IPS-NIHi11 (cell line): Measurements from ENCODE around the gene RSBN1L.
A peak's percentile ranks its signal among the peaks of the same experiment; 100 is the strongest.

ENCODE experiments used
- DNase-seq: peaks from one replicate; pipeline ENCODE4 v3.0.0; 2012; ENCODE audit warnings: mixed read lengths, low spot score

Gene RSBN1L

GRCh38 chr7:77731716-77732115 lies 35.5 kb downstream of the RSBN1L start:
- no peak for DNase-seq

DNA sequence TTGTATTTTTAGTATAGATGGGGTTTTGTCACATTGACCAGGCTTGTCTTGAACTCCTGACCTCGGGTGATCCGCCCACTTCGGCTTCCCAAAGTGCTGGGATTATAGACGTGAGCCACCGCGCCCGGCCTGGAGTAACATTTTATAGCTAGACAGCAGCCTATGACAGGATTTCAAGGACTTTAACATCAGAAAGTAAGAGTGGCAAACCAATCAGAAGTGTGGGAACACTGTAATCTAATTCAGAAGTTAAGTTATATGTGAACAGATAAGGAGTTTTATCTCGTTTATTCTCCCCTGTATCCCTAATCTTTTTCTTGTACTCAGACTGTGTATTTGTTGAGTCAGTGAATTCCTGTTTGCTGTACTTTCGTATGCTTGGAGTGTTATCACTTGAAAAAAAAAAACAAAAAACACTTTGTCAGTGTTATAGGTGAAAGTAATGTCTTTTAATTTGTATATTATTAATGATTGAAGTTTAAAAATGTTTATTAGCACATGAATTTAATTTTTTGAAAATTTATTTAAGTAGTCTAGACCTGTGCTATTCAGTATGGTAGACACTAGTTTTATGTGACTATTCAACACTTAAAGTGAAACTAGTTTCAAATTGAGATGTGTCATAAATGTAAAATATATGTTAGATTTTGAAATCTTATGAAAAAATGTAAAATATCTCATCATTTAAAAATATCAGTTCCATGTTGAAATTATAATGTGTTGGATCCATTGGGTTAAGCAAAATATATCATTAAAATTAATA lies 38.6 kb downstream of the RSBN1L start:
- DNase-seq = no peak

DNA sequence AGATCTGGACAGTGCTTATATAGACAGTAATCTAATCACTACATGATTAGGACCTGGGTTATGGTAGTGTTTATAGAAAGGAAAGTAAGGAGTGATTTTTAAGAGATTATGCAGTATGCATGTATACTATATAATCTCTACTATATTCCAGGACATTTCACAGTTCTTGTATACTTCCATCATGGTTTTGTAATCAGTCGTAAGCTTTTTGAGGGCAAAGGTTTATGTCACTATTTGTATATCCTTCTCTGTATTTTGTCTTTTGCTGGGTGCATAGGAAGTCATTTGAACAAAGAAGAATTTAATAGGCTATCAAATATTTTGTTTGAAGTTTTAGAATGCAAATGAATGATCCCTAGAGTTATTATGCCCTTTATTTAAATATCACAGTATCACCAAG lies 39.2 kb downstream of the RSBN1L start:
- no peak for DNase-seq

DNA sequence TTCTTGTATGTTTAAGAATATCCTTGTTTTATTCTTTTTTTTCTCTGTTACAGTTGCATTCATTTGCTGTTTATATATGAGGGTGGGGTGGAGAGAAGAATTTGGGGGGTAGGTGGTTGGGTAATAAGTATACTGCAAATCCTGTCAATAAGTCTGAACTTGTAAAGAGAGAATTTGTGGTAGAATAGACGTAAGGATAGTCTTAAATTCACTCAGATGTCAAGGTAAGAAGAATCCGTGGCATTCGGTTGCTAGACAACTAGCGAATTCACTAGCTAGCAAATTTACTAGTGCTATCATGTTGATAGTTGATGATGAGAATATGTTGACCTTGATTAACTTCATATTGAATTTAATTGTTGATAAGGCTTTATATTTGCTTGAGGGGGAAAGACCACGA lies 40.7 kb downstream of the RSBN1L start:
- DNase-seq = no peak

GRCh38 chr7:77738382-77738781 lies 42.1 kb downstream of the RSBN1L start:
- no peak for DNase-seq

DNA sequence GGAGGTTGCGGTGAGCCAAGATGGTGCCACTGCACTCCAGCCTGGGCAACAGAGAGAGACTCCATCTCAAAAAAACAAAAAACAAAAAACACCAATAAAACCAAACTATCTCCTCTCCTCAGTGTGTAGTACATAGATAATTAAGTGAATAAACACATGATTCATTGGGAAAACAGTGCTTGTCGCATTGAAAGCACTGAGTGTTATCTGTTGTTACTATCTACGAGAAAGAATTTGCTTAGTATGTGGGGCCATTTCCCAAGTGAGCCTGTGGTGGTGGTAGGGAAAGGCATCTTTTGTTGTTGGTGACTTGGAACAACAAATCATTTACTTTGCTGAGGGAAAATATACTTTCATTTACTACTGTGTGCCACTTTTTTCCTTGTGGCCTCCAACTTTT lies 42.6 kb downstream of the RSBN1L start:
- no peak for DNase-seq

DNA sequence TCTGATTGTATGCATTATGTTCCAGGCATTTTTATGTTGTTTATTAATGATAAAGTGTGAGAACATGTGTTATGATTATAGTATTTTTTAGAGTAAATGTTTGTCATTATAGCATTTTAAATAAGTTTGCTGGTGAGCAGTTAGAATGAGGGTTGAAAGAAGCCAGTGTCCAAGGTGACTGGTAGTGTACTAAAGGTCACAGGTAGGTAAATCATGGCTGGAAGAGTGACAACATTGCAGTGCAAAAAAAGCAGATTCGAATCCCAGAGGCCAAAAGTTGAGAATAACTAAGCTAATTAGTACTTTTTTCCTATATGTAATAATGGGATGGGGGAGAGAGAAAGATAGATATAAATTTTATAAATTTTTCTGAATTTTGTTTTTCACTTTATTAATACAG lies 44.0 kb downstream of the RSBN1L start:
- no peak for DNase-seq

- DNase-seq = no peak
These were observed 47.3 kb downstream of the RSBN1L start for GRCh38 chr7:77743518-77743917.

DNA sequence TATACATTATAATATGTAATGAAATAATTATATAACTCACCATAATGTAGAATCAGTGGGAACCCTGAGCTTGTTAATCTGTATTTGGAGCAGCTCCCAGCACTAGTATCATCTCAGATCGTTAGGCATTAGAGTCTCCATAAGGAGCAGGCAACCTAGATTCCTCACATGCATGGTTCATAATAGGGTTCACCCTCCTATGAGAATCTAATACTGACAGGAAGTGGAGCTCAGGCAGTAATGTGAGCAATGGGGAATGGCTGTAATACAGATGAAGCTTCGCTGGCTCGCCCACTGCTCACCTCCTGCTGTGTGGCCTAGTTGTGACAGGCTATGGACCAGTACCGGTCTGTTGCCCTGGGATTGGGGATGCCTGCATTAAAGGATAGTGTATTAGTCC lies 49.5 kb downstream of the RSBN1L start:
- no peak for DNase-seq

DNA sequence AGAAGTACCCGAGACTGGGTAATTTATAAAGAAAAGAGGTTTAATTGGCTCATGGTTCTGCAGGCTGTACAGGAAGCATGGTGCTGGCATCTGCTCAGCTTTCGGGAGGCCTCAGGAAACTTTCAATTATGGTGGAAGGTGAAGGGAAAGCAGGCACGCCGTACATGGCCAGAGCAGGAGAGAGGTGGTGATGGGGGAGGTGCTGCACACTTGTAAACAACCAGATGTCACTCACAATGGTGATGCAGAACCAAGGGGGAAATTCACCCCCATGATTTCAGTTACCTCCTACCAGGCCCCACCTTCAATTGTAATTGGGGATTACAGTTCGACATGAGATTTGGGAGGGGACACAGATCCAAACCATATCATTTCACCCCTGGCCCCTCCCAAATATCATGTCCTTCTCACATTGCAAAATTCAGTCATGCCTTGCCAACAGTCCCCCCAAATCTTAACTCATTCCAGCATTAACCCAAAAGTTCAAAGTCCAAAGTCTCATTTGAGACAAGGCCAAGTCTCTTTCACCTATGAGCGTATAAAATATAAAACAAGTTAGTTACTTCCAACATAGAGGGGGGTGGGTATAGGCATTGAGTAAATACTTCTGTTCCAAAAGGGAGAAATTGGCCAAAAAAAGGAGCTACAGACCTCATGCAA lies 50.0 kb downstream of the RSBN1L start:
- no peak for DNase-seq

DNA sequence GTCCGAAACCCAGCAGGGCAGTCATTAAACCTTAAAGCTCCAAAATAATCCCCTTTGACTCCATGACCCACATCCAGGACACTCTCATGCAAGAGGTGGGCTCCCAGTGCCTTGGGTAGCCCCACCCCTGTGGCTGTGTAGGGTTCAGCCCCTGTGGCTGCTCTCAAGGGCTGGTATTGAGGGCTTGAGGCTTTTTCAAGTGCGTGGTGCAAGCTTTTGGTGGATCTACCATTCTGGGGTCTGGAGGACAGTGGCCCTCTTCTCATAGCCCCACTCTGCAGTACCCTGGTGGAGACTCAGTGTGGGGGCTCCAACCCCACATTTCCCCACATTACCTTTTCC lies 50.5 kb downstream of the RSBN1L start:
- DNase-seq = no peak

GRCh38 chr7:77747178-77747577 lies 50.9 kb downstream of the RSBN1L start:
- no peak for DNase-seq

DNA sequence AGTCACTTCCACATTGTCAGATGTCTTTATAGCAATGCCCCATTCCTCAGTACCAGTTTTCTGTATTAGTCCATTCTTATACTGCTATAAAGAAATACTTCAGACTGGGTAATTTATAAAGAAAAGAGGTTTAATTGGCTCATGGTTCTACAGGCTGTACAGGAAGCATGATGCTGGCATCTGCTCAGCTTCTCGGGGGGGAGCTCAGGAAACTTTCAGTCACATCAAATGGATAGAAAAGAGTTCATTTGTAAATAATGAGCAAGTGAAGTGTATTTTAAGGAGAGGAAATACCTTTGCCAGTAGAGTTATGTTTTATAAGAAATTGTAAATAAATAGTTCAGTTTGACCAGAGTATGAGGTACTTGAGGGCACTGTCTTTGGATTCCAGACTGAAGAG lies 51.5 kb downstream of the RSBN1L start:
- DNase-seq = no peak

GRCh38 chr7:77752016-77752415 lies 55.8 kb downstream of the RSBN1L start:
- DNase-seq = no peak

DNA sequence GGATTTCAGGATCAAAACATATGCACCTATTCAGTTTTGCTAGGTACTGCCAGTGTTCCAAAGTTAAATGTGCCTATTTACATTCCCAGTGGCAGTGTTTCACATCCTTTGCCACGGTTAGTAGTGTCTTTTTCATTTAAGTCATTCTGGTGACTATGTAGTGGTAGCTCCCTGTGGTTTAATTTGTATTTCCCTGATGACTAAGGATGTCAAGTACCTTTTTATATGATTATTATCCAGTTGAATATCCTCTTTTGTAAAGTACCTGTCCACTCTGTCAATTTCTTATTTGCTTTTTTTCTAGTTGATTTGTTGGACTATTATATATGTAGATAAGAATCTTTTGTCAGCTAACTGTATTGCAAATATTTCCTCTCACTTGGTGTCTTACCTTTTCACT lies 56.9 kb downstream of the RSBN1L start:
- no peak for DNase-seq

DNA sequence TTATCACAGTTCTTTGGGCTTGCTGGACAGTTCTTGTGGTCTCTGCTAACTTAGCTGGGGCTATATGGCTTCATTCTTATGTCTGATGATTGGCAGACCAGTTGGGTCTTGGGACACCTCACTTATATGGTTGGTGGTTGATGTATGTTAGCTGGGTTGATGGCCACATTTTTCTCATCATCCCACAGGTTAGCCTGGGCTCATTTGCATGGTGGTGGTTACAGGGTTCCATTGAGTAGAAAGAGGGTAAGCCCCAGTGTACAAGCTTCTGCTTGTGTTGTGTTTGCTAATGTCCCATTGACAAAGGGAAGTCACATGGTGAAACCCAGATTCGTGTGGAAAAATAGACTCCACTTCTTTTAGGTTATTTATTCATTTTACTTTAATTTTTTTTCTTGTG lies 61.3 kb downstream of the RSBN1L start:
- DNase-seq = no peak

DNA sequence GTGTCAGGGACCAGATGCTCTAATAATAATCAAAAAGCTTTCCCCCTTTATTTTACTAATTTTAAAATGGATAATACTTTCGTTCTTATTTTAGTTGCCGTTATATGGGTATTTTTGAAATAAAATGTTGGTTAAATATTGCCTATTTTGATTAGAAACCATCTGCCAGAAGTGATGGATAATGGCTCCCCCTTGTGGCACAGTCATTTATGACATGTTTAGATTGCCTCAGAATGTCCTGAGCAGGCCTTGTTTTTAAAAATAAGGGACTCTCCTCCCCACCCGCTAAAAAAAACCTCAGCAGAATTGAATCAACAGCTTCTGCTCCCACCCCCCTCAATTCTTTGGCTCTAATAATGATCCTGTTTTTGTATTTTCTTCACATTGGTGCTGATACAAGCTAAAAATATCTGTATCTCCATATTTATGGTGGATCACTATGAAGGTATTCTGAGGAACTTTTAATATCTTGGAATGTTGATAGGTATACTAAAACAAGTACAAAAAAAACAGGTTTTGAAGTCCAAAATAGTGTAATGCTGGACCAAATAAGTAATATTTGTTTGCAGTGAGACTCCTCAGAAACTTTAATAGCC lies 63.1 kb downstream of the RSBN1L start:
- DNase-seq = peak; percentile 51

DNA sequence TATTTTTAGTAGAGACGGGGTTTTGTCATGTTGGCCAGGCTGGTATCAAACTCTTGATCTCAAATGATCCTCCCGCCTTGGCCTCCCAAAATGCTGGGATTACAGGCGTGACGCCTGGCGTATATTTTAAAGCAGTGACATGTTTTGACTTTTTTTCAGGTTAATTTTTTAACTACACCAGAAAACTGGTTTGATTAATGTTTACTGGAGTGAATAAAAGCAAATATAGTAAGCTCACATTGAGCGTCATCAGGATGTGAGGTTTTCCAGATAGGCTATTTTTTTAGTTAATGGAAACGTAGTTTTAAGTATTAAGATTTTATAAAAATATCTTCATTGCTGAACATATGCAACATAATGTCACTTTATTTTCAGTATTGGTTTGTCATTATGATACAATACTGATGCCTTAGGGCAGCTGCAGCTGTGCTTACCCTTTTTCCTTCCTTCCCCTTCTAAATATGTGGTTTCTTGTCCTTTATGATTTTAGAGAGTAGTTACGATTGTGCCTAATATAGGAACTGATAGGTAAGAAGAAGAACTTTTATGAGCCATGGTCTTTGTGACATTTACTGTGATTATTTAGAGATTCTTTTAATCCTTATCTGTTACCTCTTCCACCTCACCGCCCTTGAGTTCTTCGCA lies 64.7 kb downstream of the RSBN1L start:
- DNase-seq = no peak

- no peak for DNase-seq
These were observed 69.2 kb downstream of the RSBN1L start for GRCh38 chr7:77765481-77765880.

- DNase-seq = no peak
These were observed 69.9 kb downstream of the RSBN1L start for GRCh38 chr7:77765906-77766800.

- DNase-seq = no peak
These were observed 70.7 kb downstream of the RSBN1L start for GRCh38 chr7:77766801-77767605.
